GM12875 (cell line): ENCODE data around the gene IGF1.

Source experiments
- H3K4me3 ChIP-seq: one replicate; pipeline ENCODE4 v1.5.1; 2011; ENCODE audit warnings: low read depth, low read length, control low read depth
- TF ChIP-seq, protein P1 (sequence below): IDR thresholded peaks from 2 replicates; pipeline ENCODE4 v1.5.1; 2011; ENCODE audit warnings: low read depth, mild to moderate bottlenecking, control low read depth, inconsistent platforms, low read length, moderate library complexity, borderline replicate concordance; ENCODE audit not compliant: insufficient read depth

Gene IGF1

DNA sequence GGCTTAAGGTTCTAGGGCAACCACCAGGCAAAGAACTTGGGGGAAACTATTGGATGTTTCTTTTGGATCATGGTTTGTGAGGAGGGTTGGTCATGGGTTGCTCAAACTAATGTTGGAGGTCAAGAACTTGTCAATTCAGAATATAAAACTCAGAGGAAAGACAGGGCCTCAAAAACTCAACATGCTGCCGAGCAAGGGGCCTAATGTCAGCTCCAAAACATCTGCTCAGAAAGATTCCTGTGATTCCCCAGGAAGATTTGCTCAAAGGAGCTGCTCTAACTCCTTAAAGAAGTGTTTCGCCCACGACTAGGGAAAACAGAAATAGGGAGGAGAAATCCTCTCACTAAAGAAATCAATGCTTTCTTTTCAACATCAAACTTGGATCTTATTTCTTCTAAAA, 3.7 kb upstream of the IGF1 start:
- no peak overlapping the region for H3K4me3 ChIP-seq
- TF ChIP-seq, protein P1, sequence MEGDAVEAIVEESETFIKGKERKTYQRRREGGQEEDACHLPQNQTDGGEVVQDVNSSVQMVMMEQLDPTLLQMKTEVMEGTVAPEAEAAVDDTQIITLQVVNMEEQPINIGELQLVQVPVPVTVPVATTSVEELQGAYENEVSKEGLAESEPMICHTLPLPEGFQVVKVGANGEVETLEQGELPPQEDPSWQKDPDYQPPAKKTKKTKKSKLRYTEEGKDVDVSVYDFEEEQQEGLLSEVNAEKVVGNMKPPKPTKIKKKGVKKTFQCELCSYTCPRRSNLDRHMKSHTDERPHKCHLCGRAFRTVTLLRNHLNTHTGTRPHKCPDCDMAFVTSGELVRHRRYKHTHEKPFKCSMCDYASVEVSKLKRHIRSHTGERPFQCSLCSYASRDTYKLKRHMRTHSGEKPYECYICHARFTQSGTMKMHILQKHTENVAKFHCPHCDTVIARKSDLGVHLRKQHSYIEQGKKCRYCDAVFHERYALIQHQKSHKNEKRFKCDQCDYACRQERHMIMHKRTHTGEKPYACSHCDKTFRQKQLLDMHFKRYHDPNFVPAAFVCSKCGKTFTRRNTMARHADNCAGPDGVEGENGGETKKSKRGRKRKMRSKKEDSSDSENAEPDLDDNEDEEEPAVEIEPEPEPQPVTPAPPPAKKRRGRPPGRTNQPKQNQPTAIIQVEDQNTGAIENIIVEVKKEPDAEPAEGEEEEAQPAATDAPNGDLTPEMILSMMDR = no peak

DNA sequence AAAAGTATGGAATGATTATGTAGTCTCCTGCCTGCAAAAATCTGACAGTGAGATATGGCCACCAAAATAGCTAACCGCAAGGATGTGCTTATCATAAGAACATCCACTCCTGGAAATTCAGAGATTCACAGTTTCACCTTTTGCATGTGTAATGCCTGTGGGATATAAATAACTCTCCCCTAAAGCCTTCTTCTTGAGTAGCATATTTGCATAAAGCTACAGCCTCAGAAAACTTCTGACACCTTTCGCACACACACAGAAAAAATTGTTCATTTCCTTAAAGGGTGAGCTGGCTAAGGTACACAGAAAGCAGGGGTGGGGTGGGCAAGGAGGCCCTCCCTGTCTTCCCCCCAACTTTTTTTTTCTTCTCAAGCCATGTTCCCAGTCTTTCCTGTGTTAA, 3.1 kb upstream of the IGF1 start:
- no peak overlapping the region for H3K4me3 ChIP-seq
- TF ChIP-seq, protein P1 = no peak

DNA sequence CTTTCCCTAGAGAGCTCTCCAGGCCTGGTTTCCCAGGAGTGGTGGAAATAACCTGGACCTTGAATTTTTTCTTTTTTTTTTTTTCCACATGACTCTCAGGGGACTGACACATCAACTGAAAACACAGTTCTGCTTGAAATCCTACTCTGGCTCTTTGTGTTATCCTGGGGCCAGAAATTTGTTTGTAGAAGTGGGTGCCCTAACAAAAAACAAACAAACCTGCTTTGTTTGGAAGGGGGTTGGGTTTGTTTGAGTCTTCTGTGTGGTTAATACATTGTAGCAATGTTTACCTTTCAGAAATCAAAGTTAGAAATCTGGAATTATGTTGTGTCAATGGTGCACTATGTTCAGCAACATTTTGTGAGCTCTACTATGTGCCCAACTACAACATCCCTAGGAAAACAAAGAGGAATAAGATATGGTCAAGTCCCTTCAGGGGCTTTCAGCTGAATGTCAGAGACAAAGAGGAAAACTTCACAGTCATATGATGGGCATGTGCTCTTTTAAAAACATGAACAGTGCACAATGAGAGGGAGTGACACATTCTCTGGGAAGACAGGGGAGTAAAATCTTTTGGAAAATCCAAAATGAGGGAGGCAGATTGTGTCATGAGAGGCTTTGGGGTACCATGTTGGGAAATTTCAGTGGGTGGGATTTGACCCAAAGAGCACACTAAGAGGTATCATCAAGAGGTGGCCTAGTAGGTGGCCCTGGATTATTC, 1.5 kb upstream of the IGF1 start:
- H3K4me3 ChIP-seq = no peak overlapping the region
- TF ChIP-seq, protein P1 = no peak

DNA sequence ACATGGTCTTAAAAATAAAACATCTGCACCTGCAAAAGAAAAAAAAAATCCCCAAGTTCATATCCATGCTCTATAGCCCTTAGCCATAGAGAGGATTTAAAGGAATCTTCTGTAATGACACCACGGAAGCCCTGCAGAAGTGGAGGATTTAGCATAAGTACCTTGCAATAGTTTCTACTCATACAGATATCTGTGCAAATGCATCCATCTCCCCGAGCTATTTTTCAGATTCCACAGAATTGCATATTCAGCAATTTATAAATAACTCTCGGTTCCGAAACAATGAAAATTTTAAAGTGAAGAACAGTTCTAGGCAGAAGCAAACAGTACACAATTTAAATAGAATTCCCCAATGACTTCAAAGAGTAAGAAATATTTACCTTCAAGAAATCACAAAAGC, 424 bp downstream of the IGF1 start:
- H3K4me3 ChIP-seq = no peak overlapping the region

DNA sequence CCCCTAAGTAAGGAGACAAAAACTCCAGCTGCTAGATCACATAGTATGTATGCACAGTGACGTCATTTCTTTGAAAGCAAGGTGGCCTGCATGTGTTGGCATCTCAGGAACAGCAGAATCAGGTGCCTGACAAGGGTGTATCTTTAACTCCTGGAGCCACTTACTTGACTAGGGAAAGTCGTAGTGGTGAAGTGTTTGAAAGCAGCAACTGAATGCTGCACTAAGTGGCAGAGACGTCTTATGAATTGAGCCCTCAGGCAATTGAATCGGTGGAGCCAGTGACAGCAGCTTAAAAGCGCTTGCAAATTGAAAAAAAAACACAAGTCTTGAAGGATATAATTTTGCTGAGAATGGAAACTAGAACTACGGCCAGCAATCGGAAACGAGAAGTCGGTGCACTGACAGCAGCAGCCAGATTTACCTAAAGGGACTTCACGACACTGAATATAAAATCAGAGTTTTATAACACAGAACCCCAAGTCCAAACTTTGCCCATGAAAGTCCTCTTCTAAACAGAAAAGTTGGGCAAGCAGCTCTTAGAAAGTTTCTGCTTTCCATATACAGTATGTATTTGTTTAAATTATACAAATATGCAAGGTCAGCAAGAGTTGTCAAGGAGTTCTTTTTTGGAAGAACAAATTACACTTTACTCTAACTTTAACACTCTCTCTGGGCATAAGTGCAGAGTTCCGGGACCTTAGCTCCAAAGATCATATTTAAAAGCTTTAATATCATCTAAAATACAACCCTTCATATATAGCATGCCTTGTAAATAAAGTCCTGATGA, 1.1 kb downstream of the IGF1 start:
- TF ChIP-seq, protein P1 = no peak
- H3K4me3 ChIP-seq = no peak overlapping the region

More for the DNA sequence above, 424 bp downstream of the IGF1 start:
- TF ChIP-seq, protein P1 = no peak

DNA sequence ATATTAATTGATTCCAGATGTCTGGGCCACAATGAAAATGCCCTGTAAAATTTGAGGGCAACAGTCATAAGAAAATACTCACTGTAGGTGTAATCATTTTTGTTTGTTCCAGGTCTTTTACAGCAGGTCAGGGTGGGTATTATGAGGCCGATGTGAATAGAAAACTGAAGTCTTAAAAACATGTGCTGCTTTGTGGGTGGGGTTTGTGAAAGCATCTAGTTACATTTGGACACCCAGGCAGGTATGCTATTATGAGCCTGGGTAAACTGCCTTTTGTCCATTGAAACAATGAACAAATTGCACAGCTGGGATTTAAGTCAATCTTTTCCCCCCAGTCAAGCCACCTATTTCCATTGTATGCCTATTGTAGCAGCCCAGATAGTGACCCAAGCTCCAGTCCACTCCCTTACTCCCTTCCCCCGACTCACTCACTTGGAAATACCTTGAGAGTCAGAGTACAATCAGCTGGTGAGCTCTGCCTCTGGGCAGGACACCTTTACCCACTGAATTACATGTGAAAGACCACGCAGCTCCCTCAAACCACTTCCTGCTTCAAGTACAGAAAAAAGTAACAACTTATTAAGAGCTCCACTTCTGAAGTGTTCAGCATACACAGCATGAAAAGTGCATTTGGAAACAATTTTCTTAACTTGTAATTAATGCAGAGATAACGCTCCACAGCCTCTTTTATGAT, 1.8 kb downstream of the IGF1 start:
- TF ChIP-seq, protein P1 = no peak
- H3K4me3 ChIP-seq = peak overlapping the region; percentile 22
